Coronary artery (tissue), 2 donors: ENCODE data around the gene MAP3K6.

Experiments
- DNase-seq: peaks from one replicate; pipeline ENCODE4 v3.0.0-alpha.2; 2017; ENCODE audit warnings: low spot score
- H3K27ac ChIP-seq, 2 donors: fragments of 200-600 bp; sonication (generic); one replicate each; pipeline ENCODE4 v1.5.1; 2016 to 2019
- H3K4me3 ChIP-seq: fragments of 200-600 bp; sonication (generic); 2 replicates; pipeline ENCODE4 v1.5.1; 2016; ENCODE audit warnings: mild to moderate bottlenecking, moderate library complexity
- TF ChIP-seq, protein P1 (sequence below): fragments of 200-600 bp; sonication (generic); IDR thresholded peaks from one replicate; pipeline ENCODE4 v1.5.1; 2019; ENCODE audit warnings: antibody characterized with exemption

Gene MAP3K6

DNA sequence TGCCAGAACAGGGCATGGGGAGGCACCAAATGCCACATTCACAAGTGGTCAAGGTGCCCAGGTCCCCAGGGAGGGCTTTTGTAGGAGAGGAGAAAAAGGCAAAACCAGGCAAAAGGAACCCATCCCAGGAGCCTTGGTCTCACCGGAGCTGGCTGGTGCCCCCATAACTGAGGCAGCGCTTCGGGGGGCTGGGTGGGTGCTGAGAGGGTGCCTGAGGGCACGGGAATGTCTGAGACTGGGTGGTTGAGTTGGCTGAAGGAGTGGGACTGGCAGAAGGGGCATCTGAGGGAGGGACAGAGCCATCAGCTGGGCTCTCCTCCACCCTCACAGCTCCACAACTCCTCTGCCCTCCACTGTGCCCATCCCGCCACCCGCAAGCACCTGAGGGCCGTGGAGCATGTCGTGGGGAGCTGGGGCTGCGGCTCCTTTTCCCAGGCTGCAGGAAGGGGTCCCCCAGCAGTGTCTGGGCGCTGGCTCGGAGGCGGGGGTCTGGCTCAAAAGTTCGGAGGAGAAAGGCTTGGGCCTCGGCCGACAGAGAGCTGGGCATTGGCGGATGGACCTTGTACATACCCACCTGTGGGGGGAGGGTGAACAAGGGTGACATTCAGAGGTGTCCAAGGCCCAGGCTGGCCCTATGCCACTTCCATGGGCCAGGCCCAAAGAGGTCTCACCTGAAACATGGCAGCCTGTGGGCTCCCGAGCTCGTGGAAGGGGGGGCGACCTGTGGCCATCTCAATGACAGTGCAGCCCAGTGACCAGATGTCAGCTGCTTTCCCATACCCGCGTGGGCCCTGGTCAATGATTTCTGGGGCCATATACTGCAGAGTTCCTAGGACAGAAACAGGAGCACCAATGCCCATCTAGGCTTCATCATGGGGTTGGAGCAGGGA is 8.5 kb downstream of the MAP3K6 start:
- no peak overlapping the region for H3K27ac ChIP-seq
- H3K4me3 ChIP-seq: no peak overlapping the region
- TF ChIP-seq, protein P1, sequence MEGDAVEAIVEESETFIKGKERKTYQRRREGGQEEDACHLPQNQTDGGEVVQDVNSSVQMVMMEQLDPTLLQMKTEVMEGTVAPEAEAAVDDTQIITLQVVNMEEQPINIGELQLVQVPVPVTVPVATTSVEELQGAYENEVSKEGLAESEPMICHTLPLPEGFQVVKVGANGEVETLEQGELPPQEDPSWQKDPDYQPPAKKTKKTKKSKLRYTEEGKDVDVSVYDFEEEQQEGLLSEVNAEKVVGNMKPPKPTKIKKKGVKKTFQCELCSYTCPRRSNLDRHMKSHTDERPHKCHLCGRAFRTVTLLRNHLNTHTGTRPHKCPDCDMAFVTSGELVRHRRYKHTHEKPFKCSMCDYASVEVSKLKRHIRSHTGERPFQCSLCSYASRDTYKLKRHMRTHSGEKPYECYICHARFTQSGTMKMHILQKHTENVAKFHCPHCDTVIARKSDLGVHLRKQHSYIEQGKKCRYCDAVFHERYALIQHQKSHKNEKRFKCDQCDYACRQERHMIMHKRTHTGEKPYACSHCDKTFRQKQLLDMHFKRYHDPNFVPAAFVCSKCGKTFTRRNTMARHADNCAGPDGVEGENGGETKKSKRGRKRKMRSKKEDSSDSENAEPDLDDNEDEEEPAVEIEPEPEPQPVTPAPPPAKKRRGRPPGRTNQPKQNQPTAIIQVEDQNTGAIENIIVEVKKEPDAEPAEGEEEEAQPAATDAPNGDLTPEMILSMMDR: no peak
- DNase-seq: no peak

DNA sequence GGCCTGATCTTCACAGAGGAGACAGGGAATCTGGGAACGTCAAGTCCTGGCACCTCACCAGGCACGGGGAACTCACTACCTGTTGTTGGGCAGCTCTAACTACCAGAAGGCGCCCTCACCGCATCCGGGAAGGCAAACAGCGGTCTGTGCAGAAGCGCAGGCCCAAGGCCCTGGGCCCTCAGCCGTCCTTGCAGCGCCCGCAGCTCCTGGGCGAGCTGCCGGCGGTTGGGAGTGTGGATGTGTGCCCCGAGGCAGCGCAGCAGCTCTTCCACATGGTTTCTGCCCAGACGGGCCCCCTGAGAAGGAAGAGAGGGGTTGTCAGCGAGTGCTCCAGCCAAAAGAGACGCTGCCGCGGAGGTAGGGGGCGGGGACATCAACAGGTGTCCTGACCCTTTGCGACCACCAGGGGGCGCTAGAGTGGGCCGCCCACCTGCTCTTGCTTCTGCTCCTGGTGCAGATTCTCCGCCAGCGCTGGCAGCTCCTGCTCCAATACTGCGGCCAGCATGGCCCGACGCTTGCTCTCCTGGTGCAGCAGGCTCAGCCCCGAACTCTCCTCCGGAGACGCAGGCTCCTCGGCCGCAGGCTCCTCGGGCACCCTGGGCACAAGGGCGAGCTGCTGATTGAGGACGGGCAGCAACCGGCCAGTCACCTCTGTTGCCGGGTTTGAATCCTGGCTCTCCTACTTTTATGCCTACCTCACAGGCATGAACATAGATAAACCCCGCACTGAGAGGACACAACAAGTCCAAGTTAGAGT is 9.3 kb downstream of the MAP3K6 start:
- no peak overlapping the region for H3K4me3 ChIP-seq
- DNase-seq: no peak
- TF ChIP-seq, protein P1: peak; percentile 94
- peak overlapping the region in 1 of 2 donors; percentile 16 for H3K27ac ChIP-seq

DNA sequence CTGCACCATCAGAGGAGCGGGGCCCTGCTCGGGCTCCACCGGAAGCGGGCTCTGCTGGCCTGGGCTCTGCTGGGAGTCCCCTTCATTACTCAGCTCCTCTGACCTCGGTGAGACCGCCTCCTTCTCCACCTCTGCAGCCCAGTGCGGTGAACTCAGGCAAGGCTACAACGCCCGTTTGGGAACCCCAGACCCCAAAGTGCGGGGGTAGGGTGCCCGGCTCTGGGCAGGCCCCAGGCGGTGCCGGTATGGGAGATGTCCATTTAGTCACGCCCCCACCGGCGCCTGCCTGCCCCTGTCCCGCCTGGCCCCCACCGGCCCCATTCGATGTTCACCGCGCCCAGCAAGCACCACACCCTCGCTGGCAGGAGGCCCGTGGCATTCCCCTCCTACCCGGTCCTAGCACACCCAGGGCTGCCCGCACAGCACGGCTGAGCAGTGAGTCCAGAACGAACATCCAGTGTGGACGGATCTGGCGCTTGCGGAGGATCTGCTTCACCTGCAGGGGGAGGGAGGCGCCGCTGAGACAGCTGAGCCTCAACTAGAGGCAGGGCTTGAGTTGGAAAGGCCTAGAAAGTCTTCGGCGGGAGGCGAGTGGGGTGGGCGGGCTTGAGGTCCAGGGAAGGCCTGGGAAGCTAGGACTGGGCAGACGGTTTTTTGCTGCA is 10.0 kb downstream of the MAP3K6 start:
- Histone ChIP-seq H3K27ac (peak overlapping the region in 1 of 2 donors; percentile 16), H3K4me3 (no peak overlapping the region)
- DNase-seq: no peak
- TF ChIP-seq, protein P1: no peak

DNA sequence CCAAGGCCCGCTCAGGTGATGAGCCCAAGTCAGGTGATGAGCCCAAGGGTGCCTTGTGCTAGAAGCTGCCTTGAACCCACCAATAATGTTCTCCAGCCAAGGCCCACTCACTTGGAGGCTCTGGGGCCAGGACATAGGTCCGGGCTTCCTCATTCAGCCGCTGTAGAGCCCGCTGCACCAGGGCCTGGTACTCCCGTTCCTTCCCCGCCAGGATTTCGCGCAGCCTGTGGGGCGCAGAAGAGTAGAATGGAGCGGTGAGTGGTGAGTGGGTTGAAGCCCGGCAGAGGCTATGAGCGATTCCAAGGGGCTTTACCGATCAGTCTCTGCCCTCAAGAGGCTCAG is 10.5 kb downstream of the MAP3K6 start:
- TF ChIP-seq, protein P1: no peak
- H3K27ac ChIP-seq: no peak overlapping the region
- no peak overlapping the region for H3K4me3 ChIP-seq
- DNase-seq: no peak

DNA sequence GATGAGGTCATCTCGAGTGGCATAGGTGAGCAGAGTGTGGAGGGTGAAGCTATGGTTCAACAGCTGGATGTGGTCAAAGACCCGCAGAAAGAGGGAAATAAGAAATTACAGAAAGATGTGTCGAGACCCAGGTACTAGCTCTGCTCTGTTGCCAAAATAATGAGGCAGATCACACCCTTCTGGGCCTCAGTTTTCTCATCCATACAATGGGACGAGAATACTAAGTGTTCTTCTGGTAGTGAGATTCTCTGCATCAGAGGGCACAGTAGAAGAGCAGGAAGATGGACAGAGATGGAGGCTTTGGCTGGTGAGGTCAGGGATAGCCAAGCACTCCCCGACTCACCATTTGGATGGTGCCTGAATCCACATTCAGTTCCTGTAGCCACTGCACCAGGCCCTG is 11.1 kb downstream of the MAP3K6 start:
- Histone ChIP-seq H3K4me3 (no peak overlapping the region), H3K27ac (no peak overlapping the region)
- TF ChIP-seq, protein P1: no peak
- DNase-seq: no peak

DNA sequence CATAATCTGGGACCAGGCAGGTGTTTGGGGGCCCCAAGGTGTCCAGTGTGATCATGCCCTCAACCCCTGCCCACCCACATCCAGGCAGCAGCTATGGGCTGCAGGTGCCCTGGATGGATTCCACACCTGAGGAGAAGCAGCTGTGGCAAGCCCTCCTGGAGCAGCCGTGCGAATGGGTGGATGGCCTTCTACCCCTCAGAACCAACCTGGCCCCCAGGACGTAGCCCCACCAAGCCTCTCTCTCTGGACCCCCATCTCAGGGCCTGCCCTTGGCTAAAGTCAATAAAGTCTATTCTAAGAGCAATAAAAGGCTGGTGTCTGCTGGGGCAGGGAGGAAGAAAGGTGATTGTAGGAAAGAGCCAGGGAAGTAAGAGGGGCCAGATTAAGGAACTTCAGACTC is 13.1 kb downstream of the MAP3K6 start:
- DNase-seq: no peak
- TF ChIP-seq, protein P1: no peak
- H3K27ac ChIP-seq: no peak overlapping the region
- no peak overlapping the region for H3K4me3 ChIP-seq
